Measurements from ENCODE around the gene FBXL17. TPM values are rescaled to one million over a fixed set of nuclear protein-coding genes. Genes with fewer than 3 reads are reported as not detected.

The FBXL17 gene
- total RNA-seq, 1 experiment from 2014 or later, result 5.3 TPM

GRCh38 chr5:107950776-107951175, 431.1 kb downstream of the FBXL17 start:
- H3T11ph ChIP-seq (ENCODE audit: low read length), result no peak overlapping the region
- no peaks in the 10 kb centered on the region for H3K9me3 ChIP-seq (ENCODE audit: control insufficient read depth, low read depth, low read length)
- no peak overlapping the region for H2BK12ac ChIP-seq (ENCODE audit: insufficient read length, low read depth, low read length)
- H3K56ac ChIP-seq (ENCODE audit: insufficient read length, low read depth, low read length), result no peak overlapping the region
- no peak overlapping the region for H4K8ac ChIP-seq (replicated peaks; ENCODE audit: insufficient read length, low read depth, low read length)
- Mint-ChIP-seq H3K36me3 (ENCODE audit: insufficient read depth in 1 of 3, low read depth in 3 of 3) (no peaks in the 10 kb centered on the region), H3K27me3 (ENCODE audit: low read depth) (no peaks in the 10 kb centered on the region), H3K4me1 (peaks cover 5 to 11% of the 10 kb centered on the region in 2 experiments), H3K27ac (no peak overlapping the region), H3K9me3 (no peaks in the 10 kb centered on the region), H3K4me3 (no peak overlapping the region)
- DNase-seq, result no peak
- H3K23ac ChIP-seq (ENCODE audit: insufficient read length, low read depth, low read length), result no peak overlapping the region
- H3K4ac ChIP-seq (ENCODE audit: low read depth, low read length), result no peak overlapping the region
- no peak overlapping the region for H3K9ac ChIP-seq (ENCODE audit: extremely low read depth, insufficient read length, low read length)
- H2AFZ ChIP-seq (ENCODE audit: low read length), result no peak overlapping the region
- H3K14ac ChIP-seq (ENCODE audit: insufficient read depth, low read length), result no peak overlapping the region
- no peaks in the 10 kb centered on the region for H3K79me1 ChIP-seq (ENCODE audit: insufficient read depth, low read depth, low read length, poor library complexity, severe bottlenecking)
- no peaks in the 10 kb centered on the region for H3K23me2 ChIP-seq (ENCODE audit: insufficient read length, low read depth, low read length, poor library complexity, severe bottlenecking)
- no peaks in the 10 kb centered on the region; the same call in 1 of the 2 replicates for H3K4me1 ChIP-seq (ENCODE audit: insufficient read depth, low read length)
- no peak overlapping the region for H4K91ac ChIP-seq (ENCODE audit: insufficient read length, low read depth, low read length)
- H2BK15ac ChIP-seq (ENCODE audit: low read depth, low read length), result no peak overlapping the region
- no peak overlapping the region for H2BK120ac ChIP-seq (ENCODE audit: low read depth, low read length, poor library complexity, severe bottlenecking)
- H3K27ac ChIP-seq (ENCODE audit: insufficient read length, low read depth, low read length), result no peak overlapping the region
- H3K79me2 ChIP-seq (ENCODE audit: insufficient read depth, low read length), result no peaks in the 10 kb centered on the region
- no peak overlapping the region for H3K4me2 ChIP-seq (ENCODE audit: insufficient read depth, insufficient read length, low read length)
- H2AK5ac ChIP-seq (ENCODE audit: insufficient read length, low read length), result no peak overlapping the region
- H3K27me3 ChIP-seq (ENCODE audit: insufficient read depth, low read length), result no peaks in the 10 kb centered on the region
- WGBS (ENCODE audit: extremely low coverage, insufficient read length, low lambda C conversion rate), result no CpG with 5 or more reads among the region's 5 CpGs
- no peak overlapping the region for H2BK20ac ChIP-seq (ENCODE audit: low read depth, low read length, poor library complexity, severe bottlenecking)
- H4K5ac ChIP-seq (ENCODE audit: insufficient read length, low read depth, low read length), result no peak overlapping the region
- no peak overlapping the region for H3K18ac ChIP-seq (ENCODE audit: insufficient read length, low read depth, low read length)
- TF ChIP-seq CTCF (conservative IDR thresholded peaks at IDR 0.05), result no peak
- H2BK5ac ChIP-seq (ENCODE audit: insufficient read length, low read length), result no peak overlapping the region
- no peaks in the 10 kb centered on the region for H4K20me1 ChIP-seq (ENCODE audit: control insufficient read depth, insufficient read depth, insufficient read length)
